MG63 (cell line): ENCODE results near the gene SYNJ2BP. TPM values are rescaled to one million over a fixed set of nuclear protein-coding genes. Genes with fewer than 3 reads are reported as not detected.
"Not testable (repeated sequence)": the region's sequence is repeated elsewhere in the genome, so short reads cannot be mapped to it uniquely, and the experiment has no call there.

Source experiments
- DNase-seq: peaks from one replicate; pipeline ENCODE4 v3.0.0-alpha.2; 2020
- H3K27me3 ChIP-seq: fragments of 250-450 bp; sonication (Bioruptor Pico); 2 replicates; pipeline ENCODE4 v1.5.1; 2020; ENCODE audit warnings: mild to moderate bottlenecking, moderate library complexity
- H3K36me3 ChIP-seq: fragments of 250-450 bp; sonication (Bioruptor Pico); 2 replicates; pipeline ENCODE4 v1.5.1; 2020; ENCODE audit warnings: mild to moderate bottlenecking, moderate library complexity
- H3K4me3 ChIP-seq: fragments of 250-450 bp; sonication (Bioruptor Pico); 2 replicates; pipeline ENCODE4 v1.5.1; 2020; ENCODE audit warnings: mild to moderate bottlenecking, moderate library complexity
- H3K9me3 ChIP-seq: fragments of 250-450 bp; sonication (Bioruptor Pico); 2 replicates; pipeline ENCODE4 v1.5.1; 2020; ENCODE audit warnings: mild to moderate bottlenecking, moderate library complexity
- total RNA-seq: library from RNA; depleted of rRNA; stranded (reverse); fragments of >200 nt; shearing (Covaris generic); gene quantifications from 2 replicates; pipeline ENCODE4 v1.2.3, GENCODE V29; 2014; ENCODE audit warnings: low replicate concordance; rRNA removed

Gene SYNJ2BP, protein sequence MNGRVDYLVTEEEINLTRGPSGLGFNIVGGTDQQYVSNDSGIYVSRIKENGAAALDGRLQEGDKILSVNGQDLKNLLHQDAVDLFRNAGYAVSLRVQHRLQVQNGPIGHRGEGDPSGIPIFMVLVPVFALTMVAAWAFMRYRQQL
- 8.9 and 9.3 TPM in 2 replicates for total RNA-seq

DNA sequence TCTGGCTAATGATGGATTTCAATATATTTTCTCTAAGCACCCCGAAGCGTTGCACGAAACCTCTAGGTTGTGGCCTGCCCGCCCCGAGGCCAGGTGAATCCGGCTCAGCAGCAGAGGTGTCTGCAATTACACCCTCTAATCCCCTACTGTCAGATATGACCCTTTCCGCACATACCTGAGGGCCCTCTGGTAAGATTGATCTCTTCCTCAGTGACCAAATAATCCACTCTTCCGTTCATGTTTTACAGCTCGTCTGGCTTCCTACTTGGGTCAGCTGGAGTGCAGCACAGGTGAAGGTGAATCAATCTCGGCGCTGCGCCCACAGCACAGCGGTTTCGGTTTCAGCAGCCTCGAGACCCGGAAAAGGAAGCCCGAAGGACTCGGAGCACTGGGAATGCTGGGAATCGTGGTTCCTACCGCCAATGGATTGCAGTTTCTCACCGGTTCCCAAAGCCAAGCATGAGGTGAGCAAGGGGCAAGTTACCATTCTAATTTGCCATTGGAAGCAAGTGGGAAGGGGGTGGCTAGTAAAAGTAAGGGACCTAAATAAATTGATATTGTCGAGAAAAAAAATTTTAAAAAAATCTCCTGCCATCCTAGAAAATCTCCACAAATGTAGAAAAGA, at the start of gene SYNJ2BP:
TSS of gene SYNJ2BP (minus strand) at position 366 of the 625 bp plus-strand sequence. CDS start at position 239, 127 bp downstream.
- Histone ChIP-seq H3K36me3 (no peaks in the 10 kb centered on the region), H3K9me3 (no peaks in the 10 kb centered on the region)
- DNase-seq = peak; percentile 69

DNA sequence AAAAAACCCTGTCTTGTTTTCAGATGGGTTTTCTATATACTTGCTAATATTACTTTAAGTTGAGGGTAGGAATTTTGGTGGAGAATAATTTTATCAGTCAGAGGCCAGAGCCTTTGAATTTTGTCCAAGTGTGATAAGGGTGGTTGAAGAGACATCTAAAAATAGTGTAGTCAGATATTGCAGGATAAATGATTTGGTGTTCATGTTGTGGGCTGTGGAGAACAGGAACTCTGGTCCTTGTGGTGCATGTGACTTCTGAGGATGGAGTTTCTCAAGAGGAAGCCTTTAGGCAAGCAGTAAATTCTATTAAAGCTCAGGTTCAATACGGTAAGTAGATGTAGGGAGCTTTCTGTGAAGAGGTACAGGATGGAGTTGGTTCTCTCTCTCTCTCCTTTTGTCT, 37.8 kb upstream of the SYNJ2BP start:
- H3K27me3 ChIP-seq = no peaks in the 10 kb centered on the region
- H3K36me3 ChIP-seq = no peaks in the 10 kb centered on the region
- H3K4me3 ChIP-seq = no peak overlapping the region
- DNase-seq = no peak
- H3K9me3 ChIP-seq = no peaks in the 10 kb centered on the region

More for the DNA sequence above, at the start of gene SYNJ2BP:
- Histone ChIP-seq H3K4me3 (peak within 1 kb of the TSS; percentile 80), H3K27me3 (no peaks in the 10 kb centered on the region)

DNA sequence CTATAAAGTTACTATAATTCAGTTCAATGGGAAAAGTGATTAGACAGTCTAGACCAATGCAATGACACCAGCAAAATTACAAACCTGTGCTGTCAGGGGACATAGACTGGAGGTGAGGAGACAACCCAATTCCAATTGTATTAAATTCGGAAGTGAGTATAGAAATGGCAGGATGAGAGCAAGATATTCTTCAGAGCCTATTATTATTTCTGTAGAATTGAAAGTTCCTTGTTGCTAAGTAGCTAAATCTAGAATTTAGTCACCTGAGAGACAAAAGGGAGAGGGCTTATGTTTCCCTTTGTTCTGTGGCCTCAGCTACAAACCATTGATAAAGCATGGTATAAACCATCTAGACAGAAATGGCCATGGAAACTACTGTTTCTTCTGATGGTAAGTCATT, 35.0 kb upstream of the SYNJ2BP start, which contains the start of gene ADAM21:
TSS of gene ADAM21 (plus strand) at position 301 of the 400 bp plus-strand sequence. CDS start 5,326 bp downstream, outside the sequence.
- no peaks in the 10 kb centered on the region for H3K36me3 ChIP-seq
- DNase-seq = no peak
- H3K27me3 ChIP-seq = no peaks in the 10 kb centered on the region
- H3K9me3 ChIP-seq = no peaks in the 10 kb centered on the region
- H3K4me3 ChIP-seq = no peak within 1 kb of the TSS

DNA sequence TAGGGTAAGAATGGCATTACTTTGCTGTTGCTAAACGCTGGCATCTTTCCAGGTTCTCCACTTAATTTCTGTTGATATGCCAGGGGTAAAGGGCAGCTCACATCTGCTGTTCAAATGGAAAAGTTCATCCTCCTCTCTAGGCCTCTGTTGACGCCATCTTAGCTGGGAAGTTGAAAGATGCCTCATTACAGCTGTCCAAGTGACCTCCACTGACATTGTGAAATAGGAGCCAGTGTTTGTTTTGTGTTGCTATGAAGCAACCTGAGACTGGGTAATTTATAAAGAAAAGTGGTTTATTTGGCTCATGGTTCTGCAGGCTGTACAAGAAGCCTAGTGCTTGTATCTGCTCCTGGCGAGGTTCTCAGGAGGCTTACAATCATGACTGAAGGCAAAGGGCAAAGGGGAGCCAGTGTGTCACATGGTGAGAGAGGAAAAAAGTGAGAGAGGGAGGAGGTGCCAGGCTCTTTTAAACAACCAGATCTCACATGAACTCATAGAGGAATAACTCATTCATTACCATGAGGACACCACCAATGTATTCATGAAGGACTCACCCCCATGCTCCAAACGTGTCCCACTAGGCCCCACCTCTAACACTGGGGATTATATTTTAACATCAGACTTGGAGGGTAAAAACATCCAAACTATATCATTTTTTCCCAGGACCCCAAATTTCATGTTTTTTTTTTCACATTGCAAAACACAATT, 31.9 kb upstream of the SYNJ2BP start:
- H3K4me3 ChIP-seq = no peak overlapping the region
- H3K9me3 ChIP-seq = no peaks in the 10 kb centered on the region
- no peak for DNase-seq
- no peaks in the 10 kb centered on the region for H3K27me3 ChIP-seq
- H3K36me3 ChIP-seq = no peaks in the 10 kb centered on the region

DNA sequence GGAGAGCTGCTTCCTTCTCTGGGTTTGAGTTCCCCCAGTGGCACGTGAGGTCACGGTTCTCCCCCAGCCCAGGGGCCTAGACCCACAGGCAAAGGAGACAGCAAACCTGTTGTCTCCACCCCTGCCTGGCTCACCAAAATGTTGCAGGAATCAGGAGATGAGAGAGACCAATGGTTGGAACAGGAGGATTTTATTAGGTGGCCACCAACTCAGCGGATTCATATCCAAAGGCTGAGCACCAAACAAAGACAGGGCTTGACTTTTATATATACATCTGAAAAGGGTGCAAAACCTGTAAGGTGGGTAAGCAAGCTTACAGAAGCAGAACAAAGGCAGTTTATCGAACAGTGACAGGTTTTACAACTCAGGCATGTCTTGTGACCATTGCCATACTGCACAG, 25.9 kb upstream of the SYNJ2BP start:
- no peaks in the 10 kb centered on the region for H3K36me3 ChIP-seq
- no peaks in the 10 kb centered on the region for H3K27me3 ChIP-seq
- no peak overlapping the region for H3K4me3 ChIP-seq
- H3K9me3 ChIP-seq = no peaks in the 10 kb centered on the region
- no peak for DNase-seq

DNA sequence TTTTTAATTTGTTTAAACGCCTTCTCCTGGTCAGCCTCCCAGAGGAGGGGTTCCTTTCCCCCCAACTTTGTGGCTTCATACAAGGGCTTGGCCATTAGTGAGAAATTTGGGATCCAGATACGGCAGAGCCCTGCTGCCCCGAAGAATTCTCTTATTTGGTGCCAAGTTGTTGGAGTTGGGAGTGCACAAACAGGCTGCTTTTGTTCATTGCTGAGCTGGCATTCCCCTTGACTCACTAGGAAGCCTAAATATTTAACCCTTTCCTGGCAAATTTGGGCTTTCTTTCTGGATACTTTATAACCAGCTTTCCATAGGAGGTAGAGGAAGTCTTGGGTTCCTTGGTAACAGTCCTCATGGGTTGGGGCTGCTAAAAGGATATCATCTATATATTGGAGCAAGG, 24.8 kb upstream of the SYNJ2BP start:
- no peak overlapping the region for H3K4me3 ChIP-seq
- no peaks in the 10 kb centered on the region for H3K36me3 ChIP-seq
- no peaks in the 10 kb centered on the region for H3K9me3 ChIP-seq
- DNase-seq = no peak
- H3K27me3 ChIP-seq = no peaks in the 10 kb centered on the region

DNA sequence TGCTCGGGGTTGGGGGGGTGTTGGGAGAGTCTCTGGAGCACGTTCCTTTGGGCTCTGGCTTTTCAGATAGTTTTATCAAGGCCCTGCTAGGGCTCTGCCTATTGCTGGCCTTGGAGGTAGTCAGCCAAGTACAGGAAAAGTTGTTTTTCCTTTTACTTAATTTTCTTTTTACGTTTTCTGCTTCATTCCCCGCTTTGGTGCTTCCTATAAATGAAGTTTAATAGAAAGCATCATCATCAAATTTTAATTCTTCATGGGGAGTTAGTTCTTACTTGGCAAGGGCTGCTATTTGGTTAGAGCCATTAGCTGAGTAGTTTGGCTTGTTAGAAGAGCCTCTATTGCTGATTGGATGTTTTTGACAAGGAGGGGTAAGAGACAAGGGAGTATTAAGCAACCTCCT, 20.0 kb upstream of the SYNJ2BP start:
- Histone ChIP-seq H3K27me3 (no peaks in the 10 kb centered on the region), H3K4me3 (no peak overlapping the region), H3K36me3 (no peaks in the 10 kb centered on the region), H3K9me3 (no peaks in the 10 kb centered on the region)
- DNase-seq = no peak

DNA sequence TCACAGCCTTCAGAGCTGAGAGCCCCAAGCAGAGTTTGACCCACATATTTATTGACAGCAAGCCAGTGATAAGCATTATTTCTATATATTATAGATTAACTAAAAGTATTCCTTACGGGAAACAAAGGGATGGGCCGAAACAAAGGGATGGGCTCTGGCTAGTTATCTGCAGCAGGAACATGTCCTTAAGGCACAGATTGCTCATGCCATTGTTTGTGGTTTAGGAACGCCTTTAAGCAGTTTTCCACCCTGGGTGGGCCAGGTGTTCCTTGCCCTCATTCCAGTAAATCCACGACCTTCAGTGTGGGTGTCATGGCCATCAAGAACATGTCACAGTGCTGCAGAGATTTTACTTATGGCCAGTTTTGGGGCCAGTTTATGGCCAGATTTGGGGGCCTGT, 9.7 kb upstream of the SYNJ2BP start:
- H3K36me3 ChIP-seq = not testable (repeated sequence)

DNA sequence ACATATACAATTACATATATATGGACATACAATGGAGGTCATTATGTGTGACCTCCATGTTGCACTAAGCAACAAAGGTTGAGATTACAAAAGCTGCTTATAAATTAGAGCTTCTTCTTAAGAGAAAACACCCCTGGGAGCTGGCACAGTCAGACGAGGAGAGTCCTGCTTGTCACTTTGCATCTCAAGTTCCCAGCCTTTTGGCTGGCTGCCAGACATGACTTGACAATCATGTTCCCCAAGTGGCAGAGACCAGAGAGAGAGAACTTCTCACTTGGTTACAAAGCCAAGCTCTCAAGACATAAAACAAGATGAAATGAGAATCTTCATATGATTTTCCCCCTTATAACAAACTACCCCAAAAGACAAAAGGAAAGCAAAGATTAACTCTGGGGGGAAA, 8.5 kb upstream of the SYNJ2BP start:
- Histone ChIP-seq H3K9me3 (no peaks in the 10 kb centered on the region), H3K4me3 (no peak overlapping the region), H3K36me3 (no peaks in the 10 kb centered on the region), H3K27me3 (no peaks in the 10 kb centered on the region)
- DNase-seq = no peak

More for the DNA sequence above, 9.7 kb upstream of the SYNJ2BP start:
- not testable (repeated sequence) for DNase-seq, H3K27me3 ChIP-seq, H3K9me3 ChIP-seq, H3K4me3 ChIP-seq

DNA sequence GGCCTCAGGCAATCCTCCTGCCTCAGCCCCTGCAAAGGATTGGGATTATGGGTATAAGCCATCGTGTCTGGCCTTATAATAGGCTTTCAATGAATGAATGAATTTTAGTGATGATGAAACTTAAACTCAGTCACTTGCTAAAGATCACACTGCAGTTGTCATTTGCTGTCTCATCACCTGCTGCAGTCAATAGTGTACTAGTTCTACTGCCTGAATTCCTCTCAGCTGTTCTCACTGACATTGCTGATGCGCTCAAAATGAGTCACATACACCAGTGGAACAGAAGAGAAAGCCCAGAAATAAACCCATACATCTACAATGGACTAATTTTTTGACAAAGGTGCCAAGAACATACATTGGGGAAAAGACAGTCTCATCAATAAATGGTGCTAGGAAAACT, 5.6 kb upstream of the SYNJ2BP start:
- Histone ChIP-seq H3K4me3 (no peak overlapping the region), H3K27me3 (no peaks in the 10 kb centered on the region), H3K36me3 (no peaks in the 10 kb centered on the region), H3K9me3 (no peaks in the 10 kb centered on the region)
- no peak for DNase-seq

DNA sequence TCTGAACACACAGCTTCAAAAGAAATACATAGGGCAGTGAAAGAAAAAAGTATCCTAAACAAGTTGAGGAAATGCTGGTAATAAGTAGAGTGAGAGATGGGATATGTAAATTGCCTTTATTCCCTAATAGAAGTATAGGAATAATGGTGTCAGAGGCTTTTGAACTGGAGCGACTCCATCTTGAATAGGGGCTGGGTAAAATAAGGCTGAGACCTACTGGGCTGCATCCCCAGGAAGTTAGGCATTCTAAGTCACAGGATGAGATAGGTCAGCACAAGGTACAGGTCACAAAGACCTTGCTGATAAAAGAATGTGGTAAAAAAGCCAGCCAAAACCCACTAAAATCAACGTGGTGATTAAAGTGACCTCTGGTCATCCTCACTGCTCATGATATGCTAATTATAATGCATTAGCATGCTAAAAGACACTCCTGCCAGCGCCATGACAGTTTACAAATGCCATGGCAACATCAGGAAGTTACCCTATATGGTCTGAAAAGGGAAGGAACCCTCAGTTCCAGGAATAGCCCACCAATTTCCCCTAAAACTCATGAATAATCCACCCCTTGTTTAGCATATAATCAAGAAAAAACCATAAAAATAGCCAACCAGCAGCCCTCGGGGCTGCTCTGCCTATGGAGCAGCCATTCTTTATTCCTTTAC, 2.5 kb upstream of the SYNJ2BP start:
- not testable (repeated sequence) for DNase-seq, H3K4me3 ChIP-seq, H3K9me3 ChIP-seq, H3K36me3 ChIP-seq, H3K27me3 ChIP-seq

DNA sequence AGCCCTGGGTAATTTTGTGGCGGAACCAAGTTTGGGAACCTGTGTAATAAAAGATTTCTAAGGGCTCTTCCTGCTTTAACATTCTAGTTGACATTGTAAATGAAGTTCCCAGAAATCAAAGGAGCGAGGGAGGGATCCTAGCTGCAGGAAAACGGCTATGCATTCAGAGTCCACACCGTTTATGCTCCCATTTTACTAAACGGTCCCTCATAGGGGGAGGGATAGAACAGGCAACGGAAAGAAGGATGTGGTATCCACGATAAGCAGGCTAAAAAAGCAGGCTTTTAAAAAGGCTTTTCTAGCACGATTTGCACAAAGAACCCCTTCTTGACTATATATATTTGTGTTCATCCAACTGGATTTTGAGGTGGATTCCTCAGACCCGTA, 559 bp downstream of the SYNJ2BP start:
- H3K9me3 ChIP-seq = no peaks in the 10 kb centered on the region
- H3K36me3 ChIP-seq = no peaks in the 10 kb centered on the region
- no peaks in the 10 kb centered on the region for H3K27me3 ChIP-seq
- no peak for DNase-seq
- peak overlapping the region; percentile 80 for H3K4me3 ChIP-seq

DNA sequence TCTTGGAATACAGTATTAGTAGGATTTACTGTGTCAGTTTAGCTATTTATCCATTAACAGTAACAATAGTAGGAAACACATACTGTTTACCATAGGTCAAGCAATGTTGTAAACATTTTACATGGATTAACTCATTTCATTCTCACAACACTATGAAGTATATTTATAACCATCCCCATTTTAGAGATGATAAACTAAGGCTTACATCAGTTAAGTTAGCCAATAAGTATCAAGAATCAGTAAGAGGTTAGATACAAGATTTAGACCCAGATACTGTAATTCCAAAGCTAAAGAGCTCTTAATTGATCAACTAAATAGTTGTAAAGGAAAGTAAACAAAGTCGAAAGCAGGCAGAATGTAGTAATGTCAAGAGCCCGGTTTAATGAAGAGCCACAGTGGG, 1.1 kb downstream of the SYNJ2BP start:
- Histone ChIP-seq H3K4me3 (peak overlapping the region; percentile 80), H3K9me3 (no peaks in the 10 kb centered on the region), H3K27me3 (no peaks in the 10 kb centered on the region), H3K36me3 (no peaks in the 10 kb centered on the region)
- DNase-seq = no peak

DNA sequence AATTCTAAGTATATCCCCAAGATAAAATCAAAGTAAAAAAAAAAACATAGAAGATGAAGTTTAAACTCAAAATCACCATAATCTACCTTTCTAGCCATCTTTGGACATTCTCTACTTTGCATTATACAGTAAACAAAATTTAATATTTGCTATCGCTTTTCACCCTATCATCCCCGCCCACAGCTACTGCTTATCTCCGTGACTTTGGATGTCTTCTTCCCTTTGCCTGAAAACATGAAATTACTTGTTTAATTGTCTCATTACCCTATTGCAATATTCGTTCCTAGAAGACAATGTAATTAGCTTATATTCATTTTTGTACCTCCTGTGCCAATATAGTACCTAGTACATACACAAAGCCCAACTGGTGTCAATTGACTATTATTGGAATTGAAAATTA, 9.3 kb downstream of the SYNJ2BP start:
- Histone ChIP-seq H3K4me3 (no peak overlapping the region), H3K9me3 (no peaks in the 10 kb centered on the region), H3K36me3 (no peaks in the 10 kb centered on the region), H3K27me3 (no peaks in the 10 kb centered on the region)
- DNase-seq = no peak

DNA sequence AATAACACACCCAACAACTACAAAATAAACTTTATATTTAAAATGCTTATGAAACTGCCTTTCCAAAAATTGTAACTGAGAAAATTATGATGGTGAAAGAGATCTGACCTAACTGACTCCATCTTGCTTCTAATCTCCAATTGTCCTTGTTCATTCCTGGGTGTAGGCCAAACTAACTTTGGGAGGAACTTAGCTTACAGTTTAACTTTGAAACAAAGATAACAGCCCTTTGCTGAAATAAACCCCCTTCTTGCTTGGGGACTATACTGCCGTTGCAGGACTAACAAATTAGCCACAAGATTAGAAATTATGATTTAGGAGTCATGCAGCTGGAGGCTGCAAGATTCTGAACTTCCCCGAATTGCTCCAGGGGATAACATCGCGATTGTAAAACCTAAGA, 10.7 kb downstream of the SYNJ2BP start:
- not testable (repeated sequence) for H3K9me3 ChIP-seq, H3K36me3 ChIP-seq, DNase-seq, H3K27me3 ChIP-seq, H3K4me3 ChIP-seq

DNA sequence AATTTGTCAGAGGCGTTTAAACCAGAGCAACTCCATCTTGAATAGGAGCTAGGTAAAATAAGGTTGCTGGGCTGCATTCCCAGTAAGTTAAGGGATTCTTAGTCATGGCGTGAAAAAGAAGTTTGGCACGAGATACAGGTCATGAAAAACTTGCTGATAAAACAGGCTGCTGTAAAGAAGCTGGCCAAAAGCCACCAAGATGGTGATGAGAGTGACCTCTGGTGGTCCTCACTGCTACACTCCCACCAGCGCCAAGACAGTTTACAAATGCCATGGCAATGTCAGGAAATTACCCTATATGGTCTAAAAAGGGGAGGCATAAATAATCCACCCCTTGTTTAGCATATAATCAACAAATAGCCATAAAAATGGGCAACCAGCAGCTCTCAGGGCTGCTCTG, 13.6 kb downstream of the SYNJ2BP start:
- H3K9me3 ChIP-seq, H3K36me3 ChIP-seq, H3K27me3 ChIP-seq, DNase-seq, H3K4me3 ChIP-seq: not testable (repeated sequence)

DNA sequence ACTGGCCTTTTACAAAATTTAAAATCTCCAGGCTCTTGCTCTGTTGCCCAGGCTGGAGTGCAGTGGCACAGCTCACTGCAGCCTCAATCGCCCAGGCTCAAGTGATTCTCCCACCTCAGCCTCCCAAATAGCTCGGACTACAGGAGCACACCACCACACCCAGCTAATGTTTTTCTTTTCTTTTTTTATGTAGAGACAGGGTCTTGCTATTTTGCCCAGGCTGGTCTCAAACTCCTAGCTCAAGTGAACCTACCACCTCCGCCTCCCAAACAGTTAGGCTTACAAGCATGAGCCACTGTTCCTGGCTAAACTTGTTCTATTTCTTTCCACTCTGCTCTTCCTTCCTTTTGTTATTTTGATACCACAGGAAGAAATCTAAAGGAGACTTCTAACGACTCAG, 15.2 kb downstream of the SYNJ2BP start:
- H3K27me3 ChIP-seq = no peaks in the 10 kb centered on the region
- no peaks in the 10 kb centered on the region for H3K9me3 ChIP-seq
- no peak for DNase-seq
- no peak overlapping the region for H3K4me3 ChIP-seq
- H3K36me3 ChIP-seq = no peaks in the 10 kb centered on the region
